ENCODE results near the gene RUFY4.
"Not testable (repeated sequence)": the region's sequence is repeated elsewhere in the genome, so short reads cannot be mapped to it uniquely, and the experiment has no call there.

Gene RUFY4

GRCh38 chr2:218083352-218083676, 14.3 kb downstream of the RUFY4 start:
- peaks cover 4% of the 10 kb centered on the region for H3K9me3 ChIP-seq (ENCODE audit: control insufficient read depth, low read length)
- H3K27me3 ChIP-seq (replicated peaks; ENCODE audit: control insufficient read depth, insufficient read depth, low read length, poor library complexity, severe bottlenecking): no peaks in the 10 kb centered on the region
- H3K4me1 ChIP-seq (ENCODE audit: control insufficient read depth, insufficient read depth, low read length, poor library complexity, severe bottlenecking): no peaks in the 10 kb centered on the region
- no peak overlapping the region for H3K27ac ChIP-seq (ENCODE audit: insufficient read depth, low read length, poor library complexity, severe bottlenecking)
- DNase-seq: no peak
- no peak overlapping the region for H3K4me3 ChIP-seq (ENCODE audit: insufficient read depth, low read depth, low read length, poor library complexity, severe bottlenecking)
- H3K36me3 ChIP-seq (ENCODE audit: control insufficient read depth, insufficient read depth, low read length): no peaks in the 10 kb centered on the region

DNA sequence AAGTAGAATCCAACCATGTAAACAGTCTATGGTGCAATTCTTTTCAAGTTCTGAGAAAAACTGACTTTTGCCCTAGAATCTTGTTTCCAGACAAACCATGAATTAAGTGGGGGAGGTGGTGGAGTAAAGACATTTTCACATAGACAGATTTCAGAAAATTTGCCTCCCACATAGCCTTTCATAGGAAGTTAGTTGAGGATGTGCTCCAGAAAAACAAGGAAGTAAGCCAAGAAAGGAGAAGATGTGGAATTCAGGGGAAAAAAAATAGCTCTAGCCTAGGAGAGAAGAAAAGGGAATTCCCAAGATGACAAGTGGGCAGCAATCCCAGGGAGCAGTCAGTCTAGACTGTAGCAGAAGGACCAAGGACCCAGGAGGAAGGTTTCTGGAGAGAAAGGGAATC, 17.4 kb downstream of the RUFY4 start:
- Histone ChIP-seq H3K4me3 (ENCODE audit: insufficient read depth, low read depth, low read length, poor library complexity, severe bottlenecking) (no peak overlapping the region), H3K27ac (ENCODE audit: insufficient read depth, low read length, poor library complexity, severe bottlenecking) (no peak overlapping the region), H3K27me3 (replicated peaks; ENCODE audit: control insufficient read depth, insufficient read depth, low read length, poor library complexity, severe bottlenecking) (no peaks in the 10 kb centered on the region), H3K4me1 (ENCODE audit: control insufficient read depth, insufficient read depth, low read length, poor library complexity, severe bottlenecking) (no peaks in the 10 kb centered on the region), H3K36me3 (ENCODE audit: control insufficient read depth, insufficient read depth, low read length) (no peaks in the 10 kb centered on the region), H3K9me3 (ENCODE audit: control insufficient read depth, low read length) (peaks cover 4% of the 10 kb centered on the region)
- no peak for DNase-seq

DNA sequence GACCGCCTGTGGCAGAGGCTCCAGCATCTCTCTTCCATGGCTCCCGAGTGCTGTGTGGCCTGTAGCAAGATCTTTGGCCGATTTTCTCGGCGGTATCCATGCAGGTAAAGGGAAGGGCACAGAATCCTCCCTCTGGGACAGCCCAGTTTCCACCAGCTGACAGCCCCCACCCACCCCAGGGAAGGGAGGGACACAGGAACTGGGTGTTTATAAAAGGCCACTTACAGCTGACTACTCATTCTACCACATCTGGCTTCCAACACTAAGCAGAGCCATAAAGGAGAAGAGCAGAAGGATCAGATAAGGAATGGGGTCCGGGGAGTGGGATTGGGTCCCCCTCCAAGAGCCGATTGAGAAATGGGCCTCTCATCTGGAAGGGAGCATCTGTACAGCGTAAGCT, 20.2 kb downstream of the RUFY4 start:
- H3K27me3 ChIP-seq (replicated peaks; ENCODE audit: control insufficient read depth, insufficient read depth, low read length, poor library complexity, severe bottlenecking): no peaks in the 10 kb centered on the region
- peaks cover 4% of the 10 kb centered on the region for H3K9me3 ChIP-seq (ENCODE audit: control insufficient read depth, low read length)

DNA sequence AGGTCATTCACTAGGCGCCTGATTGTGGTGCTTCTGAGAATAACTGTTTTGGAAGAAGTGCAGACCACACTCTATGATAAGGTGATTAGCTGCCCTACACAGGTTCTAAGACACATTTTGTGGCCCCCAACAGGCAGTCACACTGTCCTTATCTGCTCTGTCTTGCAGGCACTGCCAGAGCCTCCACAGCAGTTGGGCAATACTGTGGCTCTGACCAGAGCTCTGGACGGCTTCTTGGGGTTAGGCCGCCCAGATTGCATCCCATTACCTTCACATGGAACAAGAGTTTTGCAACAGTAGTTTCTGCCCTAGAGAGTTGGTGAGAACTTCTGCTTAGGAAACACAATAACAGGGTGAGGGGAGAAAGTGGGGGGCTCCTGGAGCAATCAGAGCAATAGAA, 22.7 kb downstream of the RUFY4 start:
- no peak overlapping the region for H3K27ac ChIP-seq (ENCODE audit: insufficient read depth, low read length, poor library complexity, severe bottlenecking)
- no peaks in the 10 kb centered on the region for H3K27me3 ChIP-seq (replicated peaks; ENCODE audit: control insufficient read depth, insufficient read depth, low read length, poor library complexity, severe bottlenecking)
- DNase-seq: no peak

More for the DNA sequence above, 20.2 kb downstream of the RUFY4 start:
- Histone ChIP-seq H3K27ac (ENCODE audit: insufficient read depth, low read length, poor library complexity, severe bottlenecking) (no peak overlapping the region), H3K4me3 (ENCODE audit: insufficient read depth, low read depth, low read length, poor library complexity, severe bottlenecking) (no peak overlapping the region), H3K36me3 (ENCODE audit: control insufficient read depth, insufficient read depth, low read length) (no peaks in the 10 kb centered on the region), H3K4me1 (ENCODE audit: control insufficient read depth, insufficient read depth, low read length, poor library complexity, severe bottlenecking) (no peaks in the 10 kb centered on the region)
- DNase-seq: no peak

DNA sequence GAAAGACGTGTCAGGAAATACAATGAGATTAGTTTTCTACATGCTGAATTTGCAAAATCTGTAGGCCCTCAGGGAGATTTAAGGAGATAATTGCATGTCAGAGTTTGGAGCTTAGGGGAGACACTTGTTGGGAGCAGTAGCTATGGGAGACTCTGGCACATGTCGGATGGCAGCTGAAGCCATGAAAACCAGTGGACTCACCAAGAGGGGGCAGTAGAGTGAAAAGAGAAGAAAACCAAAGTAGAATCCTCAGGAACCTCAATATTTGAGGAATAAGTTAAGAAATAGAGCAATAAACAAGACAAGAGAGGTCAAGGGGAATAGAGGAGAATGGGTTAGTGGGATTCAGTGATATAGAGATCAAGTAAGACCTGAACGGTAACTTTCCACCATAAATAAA, 24.8 kb downstream of the RUFY4 start:
- Histone ChIP-seq H3K4me3 (ENCODE audit: insufficient read depth, low read depth, low read length, poor library complexity, severe bottlenecking) (no peak overlapping the region), H3K9me3 (ENCODE audit: control insufficient read depth, low read length) (no peaks in the 10 kb centered on the region), H3K36me3 (ENCODE audit: control insufficient read depth, insufficient read depth, low read length) (no peaks in the 10 kb centered on the region), H3K4me1 (ENCODE audit: control insufficient read depth, insufficient read depth, low read length, poor library complexity, severe bottlenecking) (no peaks in the 10 kb centered on the region), H3K27me3 (replicated peaks; ENCODE audit: control insufficient read depth, insufficient read depth, low read length, poor library complexity, severe bottlenecking) (no peaks in the 10 kb centered on the region), H3K27ac (ENCODE audit: insufficient read depth, low read length, poor library complexity, severe bottlenecking) (no peak overlapping the region)
- no peak for DNase-seq

More for the DNA sequence above, 22.7 kb downstream of the RUFY4 start:
- no peaks in the 10 kb centered on the region for H3K4me1 ChIP-seq (ENCODE audit: control insufficient read depth, insufficient read depth, low read length, poor library complexity, severe bottlenecking)
- H3K4me3 ChIP-seq (ENCODE audit: insufficient read depth, low read depth, low read length, poor library complexity, severe bottlenecking): no peak overlapping the region
- H3K36me3 ChIP-seq (ENCODE audit: control insufficient read depth, insufficient read depth, low read length): no peaks in the 10 kb centered on the region
- H3K9me3 ChIP-seq (ENCODE audit: control insufficient read depth, low read length): peaks cover under 1% of the 10 kb centered on the region

- Histone ChIP-seq H3K36me3 (ENCODE audit: control insufficient read depth, insufficient read depth, low read length) (no peaks in the 10 kb centered on the region), H3K27me3 (replicated peaks; ENCODE audit: control insufficient read depth, insufficient read depth, low read length, poor library complexity, severe bottlenecking) (no peaks in the 10 kb centered on the region), H3K9me3 (ENCODE audit: control insufficient read depth, low read length) (no peaks in the 10 kb centered on the region), H3K4me1 (ENCODE audit: control insufficient read depth, insufficient read depth, low read length, poor library complexity, severe bottlenecking) (no peaks in the 10 kb centered on the region), H3K4me3 (ENCODE audit: insufficient read depth, low read depth, low read length, poor library complexity, severe bottlenecking) (no peak overlapping the region), H3K27ac (ENCODE audit: insufficient read depth, low read length, poor library complexity, severe bottlenecking) (no peak overlapping the region)
- DNase-seq: no peak
Observed at GRCh38 chr2:218095853-218096252, 26.8 kb downstream of the RUFY4 start.

DNA sequence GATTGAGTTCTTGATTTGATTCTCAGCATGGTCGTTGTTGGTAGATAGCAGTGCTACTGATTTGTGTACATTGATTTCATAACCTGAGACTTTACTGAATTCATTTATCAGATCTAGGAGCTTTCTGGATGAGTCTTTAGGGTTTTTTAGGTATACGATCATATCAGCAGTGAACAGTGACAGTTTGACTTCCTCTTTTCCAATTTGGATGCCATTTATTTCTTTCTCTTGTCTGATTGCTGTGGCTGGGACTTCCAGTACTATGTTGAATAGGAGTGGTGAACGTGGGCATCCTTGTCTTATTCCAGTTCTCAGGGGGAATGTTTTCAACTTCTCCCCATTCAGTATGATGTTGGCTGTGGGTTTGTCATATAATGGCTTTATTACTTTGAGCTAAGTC, 28.9 kb downstream of the RUFY4 start:
- H3K27me3 ChIP-seq (replicated peaks; ENCODE audit: control insufficient read depth, insufficient read depth, low read length, poor library complexity, severe bottlenecking): peaks cover 2% of the 10 kb centered on the region
- DNase-seq: no peak

DNA sequence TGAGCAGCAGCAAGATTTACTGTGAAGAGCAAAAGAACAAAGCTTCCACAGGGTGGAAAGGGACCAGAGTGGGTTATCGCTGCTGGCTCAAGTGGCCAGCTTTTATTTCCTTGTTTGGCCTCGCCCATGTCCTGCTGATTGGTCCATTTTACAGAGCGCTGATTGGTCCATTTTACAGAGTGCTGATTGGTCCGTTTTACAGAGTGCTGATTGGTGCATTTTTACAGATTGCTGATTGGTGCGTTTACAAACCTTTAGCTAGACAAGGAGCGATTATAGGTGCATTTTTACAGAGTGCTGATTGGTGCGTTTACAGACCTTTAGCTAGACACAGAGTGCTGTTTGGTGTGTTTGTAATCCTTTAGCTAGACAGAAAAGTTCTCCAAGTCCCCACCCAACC, 39.8 kb downstream of the RUFY4 start:
- not testable (repeated sequence) for H3K4me1 ChIP-seq (ENCODE audit: control insufficient read depth, insufficient read depth, low read length, poor library complexity, severe bottlenecking); H3K36me3 ChIP-seq (ENCODE audit: control insufficient read depth, insufficient read depth, low read length); H3K9me3 ChIP-seq (ENCODE audit: control insufficient read depth, low read length); H3K27me3 ChIP-seq (replicated peaks; ENCODE audit: control insufficient read depth, insufficient read depth, low read length, poor library complexity, severe bottlenecking); H3K27ac ChIP-seq (ENCODE audit: insufficient read depth, low read length, poor library complexity, severe bottlenecking); DNase-seq; H3K4me3 ChIP-seq (ENCODE audit: insufficient read depth, low read depth, low read length, poor library complexity, severe bottlenecking)

More for the DNA sequence above, 28.9 kb downstream of the RUFY4 start:
- Histone ChIP-seq H3K4me1 (ENCODE audit: control insufficient read depth, insufficient read depth, low read length, poor library complexity, severe bottlenecking) (no peaks in the 10 kb centered on the region), H3K36me3 (ENCODE audit: control insufficient read depth, insufficient read depth, low read length) (no peaks in the 10 kb centered on the region), H3K4me3 (ENCODE audit: insufficient read depth, low read depth, low read length, poor library complexity, severe bottlenecking) (no peak overlapping the region), H3K27ac (ENCODE audit: insufficient read depth, low read length, poor library complexity, severe bottlenecking) (no peak overlapping the region), H3K9me3 (ENCODE audit: control insufficient read depth, low read length) (no peaks in the 10 kb centered on the region)

GRCh38 chr2:218121789-218122188, 52.7 kb downstream of the RUFY4 start:
- H3K36me3 ChIP-seq (ENCODE audit: control insufficient read depth, insufficient read depth, low read length); H3K4me3 ChIP-seq (ENCODE audit: insufficient read depth, low read depth, low read length, poor library complexity, severe bottlenecking); H3K27me3 ChIP-seq (replicated peaks; ENCODE audit: control insufficient read depth, insufficient read depth, low read length, poor library complexity, severe bottlenecking); H3K27ac ChIP-seq (ENCODE audit: insufficient read depth, low read length, poor library complexity, severe bottlenecking); H3K4me1 ChIP-seq (ENCODE audit: control insufficient read depth, insufficient read depth, low read length, poor library complexity, severe bottlenecking); H3K9me3 ChIP-seq (ENCODE audit: control insufficient read depth, low read length); DNase-seq: not testable (repeated sequence)

DNA sequence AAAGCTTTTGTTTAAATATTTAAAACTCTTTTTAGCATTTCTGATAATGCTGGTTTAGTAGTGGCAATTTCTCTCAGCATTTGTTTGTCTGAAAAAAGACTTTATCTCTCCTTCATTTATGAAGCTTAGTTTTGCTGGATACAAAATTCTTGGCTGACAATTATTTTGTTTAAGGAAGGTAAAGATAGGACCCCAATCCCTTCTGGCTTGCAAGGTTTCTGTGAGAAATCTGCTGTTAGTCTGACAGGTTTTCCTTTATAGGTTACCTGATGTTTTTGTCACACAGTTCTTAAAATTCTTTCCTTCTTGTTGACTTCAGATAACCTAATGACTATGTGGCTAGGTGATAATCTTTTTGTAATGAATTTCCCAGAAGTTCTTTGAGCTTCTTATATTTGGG, 53.2 kb downstream of the RUFY4 start:
- H3K9me3 ChIP-seq (ENCODE audit: control insufficient read depth, low read length); H3K27me3 ChIP-seq (replicated peaks; ENCODE audit: control insufficient read depth, insufficient read depth, low read length, poor library complexity, severe bottlenecking); H3K27ac ChIP-seq (ENCODE audit: insufficient read depth, low read length, poor library complexity, severe bottlenecking); H3K36me3 ChIP-seq (ENCODE audit: control insufficient read depth, insufficient read depth, low read length); DNase-seq; H3K4me3 ChIP-seq (ENCODE audit: insufficient read depth, low read depth, low read length, poor library complexity, severe bottlenecking); H3K4me1 ChIP-seq (ENCODE audit: control insufficient read depth, insufficient read depth, low read length, poor library complexity, severe bottlenecking): not testable (repeated sequence)

GRCh38 chr2:218123986-218124385, 54.9 kb downstream of the RUFY4 start:
- H3K4me3 ChIP-seq (ENCODE audit: insufficient read depth, low read depth, low read length, poor library complexity, severe bottlenecking): no peak overlapping the region
- no peaks in the 10 kb centered on the region for H3K9me3 ChIP-seq (ENCODE audit: control insufficient read depth, low read length)
- no peak overlapping the region for H3K27ac ChIP-seq (ENCODE audit: insufficient read depth, low read length, poor library complexity, severe bottlenecking)
- no peaks in the 10 kb centered on the region for H3K36me3 ChIP-seq (ENCODE audit: control insufficient read depth, insufficient read depth, low read length)
- no peaks in the 10 kb centered on the region for H3K27me3 ChIP-seq (replicated peaks; ENCODE audit: control insufficient read depth, insufficient read depth, low read length, poor library complexity, severe bottlenecking)
- DNase-seq: no peak
- H3K4me1 ChIP-seq (ENCODE audit: control insufficient read depth, insufficient read depth, low read length, poor library complexity, severe bottlenecking): no peaks in the 10 kb centered on the region
